Measurements from ENCODE around the gene PRRT4.

GRCh38 chr7:128356546-128357216, 4.8 kb downstream of the PRRT4 start:
- TF ChIP-seq HCFC1 (IDR thresholded peaks at IDR 0.05; ENCODE audit: low read depth, low read length) (no peak), MYC (CRISPR knock-in tag; IDR thresholded peaks at IDR 0.05; ENCODE audit: borderline replicate concordance) (no peak), U2AF1 (optimal IDR thresholded peaks at IDR 0.05; ENCODE audit: low read depth, low read length) (no peak), REL (CRISPR knock-in tag; conservative IDR thresholded peaks at IDR 0.05) (no peak)

Data from HepG2 (cell line).